K562 treated with DMSO at 1 percent for 12 hours (cell line): ENCODE results near the gene SERPINE3. TPM values are rescaled to one million over a fixed set of nuclear protein-coding genes. Genes with fewer than 3 reads are reported as not detected.

ENCODE experiments used
- total RNA-seq: library from RNA; unstranded; fragments of 300-600 nt; gene quantifications from 2 replicates; pipeline ENCODE4 v1.2.3, GENCODE V29; 2022; ENCODE audit not compliant: insufficient read depth

SERPINE3 gene
- total RNA-seq = not detected in 2 replicates

GRCh38 chr13:51339354-51339753 lies at the start of gene SERPINE3:
SERPINE3 (plus strand) TSS chr13:51339691; CDS start chr13:51341092, 1,401 bp downstream.

Other genes starting within 250 kb of the SERPINE3 start
- not detected in 2 replicates for gene C13orf42, start 228.4 kb upstream of the SERPINE3 start, total RNA-seq
- gene FAM124A, start 117.3 kb upstream of the SERPINE3 start, total RNA-seq = not detected in 2 replicates
- gene INTS6, start 113.3 kb downstream of the SERPINE3 start, total RNA-seq = 4.9 and 19.2 TPM in 2 replicates
- gene WDFY2, start 244.8 kb downstream of the SERPINE3 start, total RNA-seq = 2.1 and 7.0 TPM in 2 replicates